AG10803 (cell line): ENCODE data around the gene RIPOR3.

ENCODE experiments used
- DNase-seq: peaks from one replicate; pipeline ENCODE4 v3.0.0; 2010; ENCODE audit warnings: low read depth
- H3K4me3 ChIP-seq: 2 replicates; pipeline ENCODE4 v1.5.1; 2011; ENCODE audit warnings: mild to moderate bottlenecking, low read length, control low read depth
- CTCF ChIP-seq: conservative IDR thresholded peaks from 2 replicates; pipeline ENCODE4 v1.5.1; 2011; ENCODE audit warnings: mild to moderate bottlenecking, low read length, control low read depth, inconsistent platforms

RIPOR3 gene

DNA sequence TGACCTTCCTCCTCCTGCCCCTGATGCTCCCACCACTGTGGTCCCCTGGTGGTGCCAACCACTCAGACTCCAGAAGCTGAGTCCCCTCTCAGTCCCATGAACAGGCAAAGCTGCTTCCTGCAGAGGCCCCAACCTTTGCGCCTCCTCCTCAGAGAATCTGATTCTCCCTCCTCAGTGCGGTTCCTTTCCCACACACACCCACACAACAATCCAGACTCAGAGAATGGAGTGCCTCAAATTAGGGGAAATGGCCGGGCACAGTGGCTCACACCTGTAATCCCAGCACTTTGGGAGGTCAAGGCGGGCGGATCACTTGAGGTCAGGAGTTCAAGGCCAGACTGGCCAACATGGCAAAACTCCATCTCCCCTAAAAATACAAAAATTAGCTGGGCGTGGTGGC, 23.0 kb downstream of the RIPOR3 start:
- no peak overlapping the region for H3K4me3 ChIP-seq
- no peak for DNase-seq
- TF ChIP-seq CTCF: no peak

GRCh38 chr20:50666709-50667298, 24.5 kb downstream of the RIPOR3 start:
- TF ChIP-seq CTCF: no peak
- DNase-seq: no peak
- no peak overlapping the region for H3K4me3 ChIP-seq

DNA sequence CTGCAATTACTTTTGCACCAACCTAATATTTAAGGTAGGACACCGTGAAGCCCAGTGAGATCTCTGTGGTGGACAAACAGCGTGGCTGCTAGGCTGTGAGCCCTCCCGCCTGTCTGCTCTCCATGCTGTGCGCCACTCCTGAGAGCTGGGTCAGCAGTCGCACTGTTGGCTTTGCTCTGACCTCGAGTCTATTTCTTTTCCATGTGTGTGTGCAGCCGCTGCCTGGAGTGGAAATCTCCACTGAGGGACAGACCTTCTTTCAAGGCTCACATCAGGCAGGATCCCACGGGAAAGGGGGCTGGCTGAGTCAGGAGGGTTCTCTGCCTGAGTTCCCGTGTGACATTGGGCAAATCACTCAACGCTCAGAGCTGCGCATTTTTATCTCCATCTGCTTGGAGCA, 27.1 kb downstream of the RIPOR3 start:
- no peak for DNase-seq
- no peak overlapping the region for H3K4me3 ChIP-seq
- no peak for TF ChIP-seq CTCF

GRCh38 chr20:50663095-50663821, 28.1 kb downstream of the RIPOR3 start:
- no peak for DNase-seq
- no peak overlapping the region for H3K4me3 ChIP-seq
- no peak for TF ChIP-seq CTCF

DNA sequence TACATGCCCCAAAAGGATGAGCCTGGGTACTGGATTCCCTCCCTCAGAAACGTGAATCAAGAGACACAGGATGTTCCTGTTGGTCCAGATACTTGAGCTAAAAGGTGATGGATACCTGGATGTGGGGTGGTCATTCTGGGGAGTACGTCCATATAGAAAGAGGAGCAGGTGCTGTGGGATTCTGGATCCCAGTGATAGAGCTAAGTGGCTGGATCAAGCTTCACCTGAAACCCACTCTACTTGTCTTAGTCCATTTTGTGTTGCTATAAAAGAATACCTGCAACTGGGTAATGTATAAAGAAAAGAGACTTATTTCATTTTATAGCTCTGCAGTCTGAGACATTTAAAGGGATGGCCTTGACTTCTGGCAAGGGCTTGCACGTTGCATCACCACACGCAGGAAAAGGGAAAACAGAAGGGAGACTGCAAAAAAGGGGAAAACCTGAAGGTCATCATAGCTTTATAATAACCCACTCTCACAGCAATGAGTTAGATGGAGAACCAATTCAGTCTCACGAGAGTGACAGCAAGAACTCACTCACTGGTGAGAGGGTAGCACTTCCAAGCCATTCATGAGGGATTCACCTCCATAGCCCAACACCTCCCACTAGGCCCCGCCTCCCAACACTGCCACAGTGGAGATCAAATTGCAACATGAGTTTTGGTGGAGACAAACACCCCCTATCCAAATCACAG, 31.2 kb downstream of the RIPOR3 start:
- DNase-seq: no peak
- no peak for TF ChIP-seq CTCF
- H3K4me3 ChIP-seq: no peak overlapping the region

GRCh38 chr20:50658804-50659380, 32.5 kb downstream of the RIPOR3 start:
- DNase-seq: peak; percentile 86
- no peak for TF ChIP-seq CTCF
- no peak overlapping the region for H3K4me3 ChIP-seq
